Stimulated activated CD4-positive, alpha-beta T cell treated with anti-CD3 and anti-CD28 coated beads, Interleukin-12 subunit alpha, Interleukin-12 subunit beta, amount 100 ng/mL, for 4 hours (primary cell): ENCODE results near the gene STK32C.
"Not testable (repeated sequence)": the region's sequence is repeated elsewhere in the genome, so short reads cannot be mapped to it uniquely, and the experiment has no call there.

ENCODE experiments used
- DNase-seq: peaks from one replicate; pipeline ENCODE4 v3.0.0-alpha.2; 2020

Gene STK32C

GRCh38 chr10:132317477-132317876 lies 9.7 kb upstream of the STK32C start:
- not testable (repeated sequence) for DNase-seq

GRCh38 chr10:132316133-132316532 lies 8.4 kb upstream of the STK32C start:
- no peak for DNase-seq

GRCh38 chr10:132314881-132315280 lies 7.1 kb upstream of the STK32C start:
- not testable (repeated sequence) for DNase-seq

- DNase-seq, result no peak
These were observed 6.6 kb upstream of the STK32C start for GRCh38 chr10:132314336-132314735.

- no peak for DNase-seq
These were observed 6.1 kb upstream of the STK32C start for GRCh38 chr10:132313865-132314264.

GRCh38 chr10:132313305-132313704 lies 5.6 kb upstream of the STK32C start:
- DNase-seq, result no peak

GRCh38 chr10:132311338-132311939 lies 3.7 kb upstream of the STK32C start:
- DNase-seq, result no peak

- DNase-seq, result no peak
These were observed 3.1 kb upstream of the STK32C start for GRCh38 chr10:132310701-132311337.

- no peak for DNase-seq
These were observed 2.3 kb upstream of the STK32C start for GRCh38 chr10:132309879-132310591.

GRCh38 chr10:132309471-132309865 lies 1.7 kb upstream of the STK32C start:
- no peak for DNase-seq

GRCh38 chr10:132308587-132309470 lies 1.1 kb upstream of the STK32C start:
- DNase-seq, result no peak

GRCh38 chr10:132306864-132307751 lies 642 bp downstream of the STK32C start:
- DNase-seq, result peak; percentile 30

- DNase-seq, result no peak
These were observed 1.4 kb downstream of the STK32C start for GRCh38 chr10:132306343-132306685.

GRCh38 chr10:132305654-132306342 lies 2.0 kb downstream of the STK32C start:
- no peak for DNase-seq

GRCh38 chr10:132304756-132305509 lies 2.8 kb downstream of the STK32C start:
- DNase-seq, result no peak

GRCh38 chr10:132303361-132304115 lies 4.2 kb downstream of the STK32C start:
- DNase-seq, result no peak

GRCh38 chr10:132302421-132303310 lies 5.1 kb downstream of the STK32C start:
- no peak for DNase-seq

GRCh38 chr10:132301371-132302330 lies 6.1 kb downstream of the STK32C start:
- no peak for DNase-seq
